H1 (cell line): ENCODE data around the gene NUB1. TPM values are rescaled to one million over a fixed set of nuclear protein-coding genes. Genes with fewer than 3 reads are reported as not detected.

Experiments used
- EZH2 ChIP-seq: fragments of 200-600 bp; sonication (generic); IDR thresholded peaks from 2 replicates; pipeline ENCODE4 v1.7.1; 2012; ENCODE audit warnings: low read depth, mild to moderate bottlenecking, moderate library complexity, low read length, inconsistent platforms; ENCODE audit not compliant: severe bottlenecking
- POU5F1 ChIP-seq: IDR thresholded peaks from 2 replicates; pipeline ENCODE4 v1.6.1; 2011; ENCODE audit warnings: low read depth, mild to moderate bottlenecking, low read length, moderate library complexity
- SIX5 ChIP-seq: IDR thresholded peaks from 2 replicates; pipeline ENCODE4 v1.6.1; 2011; ENCODE audit warnings: mild to moderate bottlenecking, low read depth, low read length
- polyA plus RNA-seq, 7 experiments: library from polyadenylated mRNA; depleted of rRNA in 3 of 7; stranded (reverse) in 5 of 7; unstranded in 2 of 7; fragments of >200 nt in 5 of 7; fragments of 200-250 nt in 2 of 7; gene quantifications; 1 replicate in 5 of 7; 2 replicates in 1 of 7; 4 replicates in 1 of 7; pipeline versions ENCODE4 v1.2.1 to v1.2.3, GENCODE V29; 2011 to 2013; ENCODE audit warnings: missing spikeins in 2 of 7, mixed read lengths in 2 of 7
- total RNA-seq: library from RNA; stranded (reverse); fragmentation: NEBNext Ultra II Directional; extraction: Animal tissue kit (Norgen Biotek cat#: 25700); gene quantifications from 2 replicates; pipeline ENCODE4 v1.2.1, GENCODE V29; 2021

The NUB1 gene
- total and polyA plus RNA-seq, 2 of the 8 experiments (the other 6 are each of a cell fraction or from before 2014, with no cell fraction given) = 22.1 to 43.5 TPM

- no peak for TF ChIP-seq POU5F1
- TF ChIP-seq EZH2 = no peak
- TF ChIP-seq SIX5 = no peak
Observed at GRCh38 chr7:151411551-151411950, 69.9 kb downstream of the NUB1 start (continued).
